GM19395 (cell line): ENCODE data around the gene C19orf38.

Source experiments
- ATAC-seq: cut with Tn5 transposase; IDR thresholded peaks from one replicate; pipeline ENCODE4 v1.9.1; 2021; ENCODE audit warnings: mild to moderate bottlenecking, moderate library complexity; ENCODE audit not compliant: unreplicated experiment

Gene C19orf38

GRCh38 chr19:10898633-10899032, 50.4 kb downstream of the C19orf38 start:
- ATAC-seq, result no peak

- no peak for ATAC-seq
These were observed 51.0 kb downstream of the C19orf38 start for GRCh38 chr19:10899151-10899653.

GRCh38 chr19:10907925-10908324, 59.7 kb downstream of the C19orf38 start:
- ATAC-seq, result no peak

- ATAC-seq, result no peak
These were observed 60.3 kb downstream of the C19orf38 start for GRCh38 chr19:10908380-10908960.

GRCh38 chr19:10911579-10912363, 63.6 kb downstream of the C19orf38 start:
- no peak for ATAC-seq

GRCh38 chr19:10912619-10913018, 64.4 kb downstream of the C19orf38 start:
- ATAC-seq, result no peak

GRCh38 chr19:10913716-10914340, 65.6 kb downstream of the C19orf38 start:
- no peak for ATAC-seq

GRCh38 chr19:10915130-10916091, 67.2 kb downstream of the C19orf38 start:
- no peak for ATAC-seq

GRCh38 chr19:10916602-10917001, 68.4 kb downstream of the C19orf38 start:
- no peak for ATAC-seq

- no peak for ATAC-seq
These were observed 70.1 kb downstream of the C19orf38 start for GRCh38 chr19:10918359-10918758.
